A673 (cell line): Measurements from ENCODE around the gene PDCD11.

ENCODE experiments used
- EZH2 ChIP-seq: fragments of 200-600 bp; sonication (generic); IDR thresholded peaks from 2 replicates; pipeline ENCODE4 v1.6.1; 2017; ENCODE audit warnings: borderline replicate concordance, low read depth, mild to moderate bottlenecking, mixed read lengths, antibody characterized with exemption, low read length; ENCODE audit not compliant: poor library complexity, severe bottlenecking
- TF ChIP-seq, protein P1 (sequence below): fragments of 300-800, 200-600 bp; sonication (generic); conservative IDR thresholded peaks from 2 replicates; pipeline ENCODE4 v1.5.1; 2017; ENCODE audit warnings: low read depth, mild to moderate bottlenecking, antibody characterized with exemption, low read length, moderate library complexity, mixed read lengths

DNA sequence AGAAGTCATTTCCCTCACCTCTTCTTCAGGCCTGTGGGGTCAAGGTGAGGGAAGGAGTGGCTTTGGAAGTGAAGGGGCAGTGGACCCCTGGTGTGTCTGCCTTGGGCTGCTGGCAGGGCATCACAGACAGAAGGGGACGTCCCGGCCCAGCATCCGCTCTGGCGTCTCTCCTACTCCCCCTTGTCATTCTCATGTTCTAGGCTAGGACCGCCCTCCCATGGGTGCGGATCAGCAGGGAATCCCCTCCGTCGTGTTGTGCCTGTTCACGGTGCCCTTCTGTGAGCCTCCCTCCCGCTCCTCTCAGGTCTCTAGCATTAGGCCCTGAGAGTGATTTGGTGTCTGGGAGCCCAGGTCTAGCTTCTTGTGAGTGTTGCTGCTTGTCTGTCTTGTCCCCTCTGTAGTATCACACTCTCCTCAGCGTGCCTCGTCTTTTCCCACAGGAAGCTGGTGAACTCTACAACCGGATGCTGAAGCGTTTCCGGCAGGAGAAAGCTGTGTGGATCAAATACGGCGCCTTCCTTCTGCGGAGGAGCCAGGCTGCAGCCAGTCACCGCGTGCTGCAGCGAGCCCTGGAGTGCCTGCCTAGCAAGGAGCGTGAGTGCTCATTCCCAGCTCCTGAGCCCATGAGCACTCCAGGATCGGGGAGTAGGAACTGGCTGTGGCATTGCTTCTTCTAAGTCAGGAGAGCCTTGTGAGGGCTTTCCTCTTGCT lies 47.2 kb downstream of the PDCD11 start:
- TF ChIP-seq, protein P1, sequence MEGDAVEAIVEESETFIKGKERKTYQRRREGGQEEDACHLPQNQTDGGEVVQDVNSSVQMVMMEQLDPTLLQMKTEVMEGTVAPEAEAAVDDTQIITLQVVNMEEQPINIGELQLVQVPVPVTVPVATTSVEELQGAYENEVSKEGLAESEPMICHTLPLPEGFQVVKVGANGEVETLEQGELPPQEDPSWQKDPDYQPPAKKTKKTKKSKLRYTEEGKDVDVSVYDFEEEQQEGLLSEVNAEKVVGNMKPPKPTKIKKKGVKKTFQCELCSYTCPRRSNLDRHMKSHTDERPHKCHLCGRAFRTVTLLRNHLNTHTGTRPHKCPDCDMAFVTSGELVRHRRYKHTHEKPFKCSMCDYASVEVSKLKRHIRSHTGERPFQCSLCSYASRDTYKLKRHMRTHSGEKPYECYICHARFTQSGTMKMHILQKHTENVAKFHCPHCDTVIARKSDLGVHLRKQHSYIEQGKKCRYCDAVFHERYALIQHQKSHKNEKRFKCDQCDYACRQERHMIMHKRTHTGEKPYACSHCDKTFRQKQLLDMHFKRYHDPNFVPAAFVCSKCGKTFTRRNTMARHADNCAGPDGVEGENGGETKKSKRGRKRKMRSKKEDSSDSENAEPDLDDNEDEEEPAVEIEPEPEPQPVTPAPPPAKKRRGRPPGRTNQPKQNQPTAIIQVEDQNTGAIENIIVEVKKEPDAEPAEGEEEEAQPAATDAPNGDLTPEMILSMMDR: no peak
- TF ChIP-seq EZH2: no peak
